NCI-H1436 (cell line): ENCODE measurements around the gene STX12.
"Not testable (repeated sequence)": the region's sequence is repeated elsewhere in the genome, so short reads cannot be mapped to it uniquely, and the experiment has no call there.

Experiments
- DNase-seq: peaks from one replicate; lab custom pipeline; 2025; lab: John Stamatoyannopoulos, UW

The STX12 gene

DNA sequence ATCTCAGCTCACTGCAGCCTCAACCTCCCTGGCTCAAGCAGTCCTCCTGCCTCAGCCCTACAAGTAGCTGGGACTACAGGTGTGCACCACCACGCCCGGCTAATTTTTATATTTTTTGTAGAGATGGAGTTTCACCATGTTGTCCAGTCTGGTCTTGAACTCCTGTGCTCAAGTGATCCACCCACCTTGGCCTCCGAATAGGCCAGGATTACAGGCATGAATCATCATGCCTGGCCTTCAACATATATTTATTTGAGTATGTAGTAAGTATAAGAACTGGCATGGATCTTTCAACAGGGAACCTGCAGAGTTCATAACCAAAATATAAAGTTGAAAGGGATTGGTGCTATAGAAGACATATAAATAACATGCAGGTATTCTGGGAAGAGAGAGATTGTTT is 2.3 kb downstream of the STX12 start:
- not testable (repeated sequence) for DNase-seq

DNA sequence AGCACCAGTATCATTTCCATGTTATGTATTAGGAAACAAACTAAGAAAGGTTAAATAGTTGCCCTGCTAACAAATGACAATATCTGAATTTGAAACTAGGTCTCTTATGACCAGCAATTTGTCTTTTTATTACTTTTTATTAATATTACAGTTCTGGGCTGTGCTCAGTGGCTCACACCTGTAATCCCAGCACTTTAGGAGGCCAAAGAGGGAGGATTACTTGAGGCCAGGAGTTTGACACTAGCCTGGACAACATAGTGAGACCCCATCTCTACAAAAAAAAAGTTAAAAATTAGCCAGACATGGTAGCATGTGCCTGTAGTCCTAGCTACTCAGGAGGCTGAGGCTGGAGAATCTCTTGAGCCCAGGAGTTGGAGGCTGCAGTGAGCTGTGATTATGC is 3.3 kb downstream of the STX12 start:
- DNase-seq, result not testable (repeated sequence)

DNA sequence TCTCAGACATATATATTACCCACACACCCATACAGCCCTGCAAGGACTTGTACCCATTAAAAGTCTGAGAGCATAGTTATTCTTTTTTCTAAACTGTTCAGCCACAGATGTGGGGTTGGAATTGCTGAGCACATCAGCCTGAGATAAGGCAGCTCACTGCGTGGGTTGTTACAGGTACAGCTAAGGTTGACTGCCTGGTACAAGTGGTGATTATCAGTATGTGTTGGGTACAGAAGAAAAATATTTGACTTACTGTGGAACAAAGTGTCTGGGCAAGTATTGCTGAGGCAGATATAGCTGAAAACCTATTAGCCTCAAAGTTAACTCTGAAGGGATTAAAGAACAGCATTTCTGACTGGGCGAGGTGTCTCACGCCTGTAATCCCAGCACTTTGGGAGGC is 5.0 kb downstream of the STX12 start:
- no peak for DNase-seq

DNA sequence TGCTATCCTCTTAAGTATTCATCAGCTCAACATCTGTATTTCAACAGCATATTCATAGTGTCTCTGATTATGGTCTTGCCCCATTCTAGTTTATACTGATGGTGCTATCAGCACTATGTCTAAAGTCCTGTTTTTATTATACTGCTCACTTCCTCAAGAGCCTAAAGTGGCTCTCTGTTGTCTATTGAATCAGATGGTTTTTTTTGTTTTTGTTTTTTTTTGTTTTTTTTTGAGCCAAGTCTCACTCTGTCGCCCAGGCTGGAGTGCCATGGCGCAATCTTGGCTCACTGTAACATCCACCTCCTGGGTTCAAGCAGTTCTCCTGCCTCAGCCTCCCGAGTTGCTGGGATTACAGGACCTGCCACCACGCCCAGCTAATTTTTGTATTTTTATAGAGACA is 6.1 kb downstream of the STX12 start:
- DNase-seq, result no peak

DNA sequence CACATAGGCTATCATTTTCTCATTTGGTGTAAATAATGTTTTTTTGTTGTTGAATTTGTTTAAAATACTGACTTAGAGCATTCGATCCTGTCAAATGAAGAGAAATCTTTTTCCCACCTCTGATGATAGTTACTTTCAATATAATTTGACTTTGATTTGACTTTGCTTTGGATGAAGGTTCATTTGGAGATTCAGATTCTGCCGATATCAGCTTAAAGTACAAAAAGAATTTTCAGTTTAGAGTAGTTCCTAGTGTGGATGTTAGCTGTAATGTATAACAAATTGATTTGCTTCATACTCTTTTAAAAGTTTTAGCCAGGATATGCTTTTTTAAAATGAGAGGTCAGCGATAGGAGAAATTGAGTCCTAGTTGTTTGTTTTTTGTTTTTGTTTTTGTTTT is 9.9 kb downstream of the STX12 start:
- no peak for DNase-seq

DNA sequence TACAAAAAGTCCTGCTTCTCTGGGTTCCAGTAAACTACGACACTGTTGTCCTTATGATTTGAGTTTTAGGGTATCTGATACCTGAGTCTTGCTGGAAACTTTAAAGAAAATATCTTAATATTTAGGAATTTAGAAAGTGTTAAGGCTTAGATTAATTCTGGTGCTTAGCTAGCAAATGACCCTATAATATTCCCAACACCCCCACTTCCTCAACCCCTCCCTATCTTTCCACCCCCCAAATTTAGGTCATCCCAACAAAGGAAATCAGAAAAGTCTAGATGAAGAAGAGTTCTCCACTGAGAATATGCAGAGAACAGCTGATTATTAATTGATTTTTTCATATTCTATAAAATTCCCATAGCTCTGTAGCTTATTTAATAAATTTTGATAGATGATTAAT is 11.7 kb downstream of the STX12 start:
- DNase-seq, result no peak

DNA sequence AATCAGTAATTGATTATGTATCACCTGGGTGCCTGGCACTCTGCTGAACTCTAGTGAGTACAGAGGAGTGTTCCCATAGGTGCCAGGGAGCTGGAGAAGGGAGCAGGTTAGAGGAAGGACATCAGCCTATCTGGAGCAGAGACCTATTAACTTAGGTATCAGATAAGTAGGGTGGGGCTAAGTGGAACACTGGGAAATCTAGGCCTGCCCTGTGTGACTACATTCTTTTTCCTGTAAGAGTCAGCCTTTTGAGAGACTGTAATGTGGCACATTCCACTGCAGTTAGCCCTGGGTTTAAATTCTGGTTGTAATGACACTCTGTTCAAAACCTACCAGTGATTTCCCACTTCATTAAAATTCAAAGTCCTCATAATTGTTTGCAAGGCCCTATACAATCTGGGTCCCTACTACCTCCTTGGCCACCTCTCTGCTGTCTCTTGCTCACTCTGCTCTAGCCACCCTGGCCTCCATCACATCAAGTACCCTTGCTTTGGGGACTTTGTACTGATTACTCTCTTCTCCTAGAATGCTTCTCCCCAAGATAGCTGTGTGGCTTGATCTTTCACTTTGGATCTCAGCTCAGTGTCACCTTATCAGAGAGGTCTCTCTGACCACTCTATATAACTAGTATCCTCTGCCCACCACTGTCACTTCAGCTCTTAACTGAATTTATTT is 12.9 kb downstream of the STX12 start:
- no peak for DNase-seq

DNA sequence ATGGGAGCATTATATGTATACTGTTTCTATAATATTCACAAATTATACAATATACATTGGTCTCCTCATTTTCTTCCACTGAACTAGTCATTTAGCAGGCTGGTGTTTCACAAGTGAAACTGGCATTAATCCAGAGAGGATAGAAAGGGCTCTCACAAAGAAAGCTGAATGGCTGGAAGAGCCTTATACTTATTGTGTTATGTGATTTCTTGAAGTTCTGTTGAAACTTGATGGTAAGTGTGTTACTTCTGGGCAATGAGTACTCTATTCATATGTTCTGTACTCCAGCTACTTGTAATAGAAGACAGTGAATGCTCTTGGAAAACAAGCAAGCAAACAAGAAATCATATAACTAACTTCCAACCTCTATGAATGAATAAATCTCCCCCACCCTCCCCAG is 14.9 kb downstream of the STX12 start:
- no peak for DNase-seq

DNA sequence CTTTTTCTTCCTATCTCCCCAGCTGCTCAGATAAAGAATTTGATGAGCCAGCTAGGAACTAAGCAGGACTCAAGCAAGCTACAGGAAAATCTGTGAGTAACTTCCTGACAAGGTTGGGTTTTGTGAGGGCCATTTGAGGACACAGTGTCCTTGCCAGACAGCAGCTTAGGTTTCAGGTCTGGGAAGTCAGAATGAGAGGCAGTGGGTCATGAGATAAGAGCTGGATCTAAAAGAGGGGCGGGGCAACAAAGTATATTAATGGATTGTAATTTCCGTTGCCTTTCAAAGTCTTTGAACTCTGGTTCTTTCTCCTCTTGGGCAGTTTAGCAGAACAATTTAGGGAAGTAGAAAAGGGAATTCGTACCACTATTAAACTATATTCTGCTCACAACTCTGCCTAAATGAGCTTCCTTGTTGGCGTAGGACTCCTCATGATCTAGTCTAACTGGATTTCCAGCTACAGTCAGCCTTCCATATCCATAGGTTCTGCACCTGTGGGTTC is 16.6 kb downstream of the STX12 start:
- DNase-seq, result no peak

DNA sequence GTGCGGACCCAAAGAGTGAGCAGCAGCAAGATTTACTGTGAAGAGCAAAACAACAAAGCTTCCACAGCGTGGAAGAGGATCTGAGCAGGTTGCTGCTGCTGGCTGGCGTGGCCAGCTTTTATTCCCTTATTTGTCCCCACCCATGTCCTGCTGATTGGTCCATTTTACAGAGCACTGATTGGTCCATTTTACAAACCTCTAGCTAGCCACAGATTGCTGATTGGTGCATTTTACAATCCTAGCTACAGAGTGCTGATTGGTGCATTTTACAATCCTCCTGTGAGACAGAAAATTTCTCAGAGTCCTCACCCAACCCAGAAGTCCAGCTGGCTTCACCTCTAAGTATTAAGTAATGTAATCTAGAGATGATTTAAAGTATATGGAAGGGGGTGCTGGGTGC is 17.3 kb downstream of the STX12 start:
- not testable (repeated sequence) for DNase-seq

DNA sequence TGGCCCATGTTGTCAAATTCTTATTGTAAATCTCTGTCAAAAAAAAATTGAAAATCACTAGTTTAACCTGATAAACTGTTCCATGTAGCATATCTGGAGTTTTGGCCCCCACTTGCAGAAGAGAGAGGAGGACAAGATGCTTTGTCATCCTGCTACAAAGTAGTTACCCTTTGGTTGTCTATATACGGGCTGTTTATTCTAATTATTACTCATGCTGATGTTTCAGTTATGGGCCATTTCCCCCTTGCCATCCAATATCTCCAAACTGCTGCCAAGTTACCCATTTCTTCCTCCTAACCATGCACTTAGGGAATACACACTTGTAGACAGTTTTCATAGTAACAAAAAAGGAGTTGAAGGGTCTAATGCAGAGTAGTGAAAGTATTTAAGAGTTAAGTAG is 22.6 kb downstream of the STX12 start:
- no peak for DNase-seq

DNA sequence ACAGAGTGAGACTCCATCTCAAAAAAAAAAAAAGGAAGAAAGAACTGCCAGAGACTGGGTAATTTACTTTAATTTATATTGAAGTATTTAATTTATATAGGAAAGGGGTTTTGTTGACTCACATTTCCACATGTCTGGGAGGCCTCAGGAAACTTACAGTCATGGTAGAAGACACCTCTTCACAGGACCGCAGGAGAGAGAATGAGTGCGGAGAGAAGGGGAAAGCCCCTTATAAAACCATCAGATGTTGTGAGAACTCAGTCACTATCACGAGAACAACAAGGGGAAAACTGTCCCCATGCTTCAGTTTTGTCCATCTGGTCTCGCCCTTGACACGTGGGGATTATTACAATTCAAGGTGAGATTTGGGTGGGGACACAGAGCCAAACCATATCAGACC is 31.8 kb downstream of the STX12 start:
- no peak for DNase-seq

DNA sequence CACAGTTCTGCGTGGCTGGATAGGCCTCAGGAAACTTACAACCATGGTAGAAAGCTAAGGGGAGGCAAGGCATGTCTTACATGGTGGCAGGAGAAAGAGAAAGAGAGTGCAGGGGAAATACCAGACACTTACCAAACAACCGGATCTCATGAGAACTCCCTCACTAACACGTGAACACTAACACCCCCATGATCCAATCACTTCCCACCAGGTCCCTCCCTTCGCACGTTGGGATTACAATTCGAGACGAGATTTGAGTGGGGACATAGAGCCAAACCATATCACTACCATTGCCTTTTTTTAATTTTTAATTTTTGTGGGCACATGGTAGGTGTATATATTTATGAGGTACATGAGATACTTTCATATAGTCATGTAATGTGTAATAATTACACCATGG is 33.7 kb downstream of the STX12 start:
- DNase-seq, result no peak

DNA sequence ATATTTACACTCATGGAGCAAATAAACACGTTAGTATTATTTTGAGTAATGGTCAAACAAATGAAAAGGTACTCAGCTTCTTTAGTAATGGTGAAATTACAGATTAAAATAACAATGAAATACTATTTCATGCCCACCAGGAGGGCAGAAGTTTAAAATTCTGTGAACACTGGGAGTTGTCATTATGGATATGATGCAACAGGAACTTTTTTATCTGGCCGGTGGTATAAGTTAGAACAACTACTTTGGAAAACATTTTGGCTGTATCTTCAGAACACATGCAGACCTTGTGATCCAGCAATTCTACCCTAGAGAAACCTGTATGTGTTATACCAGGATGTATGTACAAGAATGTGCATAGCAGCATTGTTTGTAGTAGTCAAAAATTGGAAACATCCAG is 34.4 kb downstream of the STX12 start:
- DNase-seq, result no peak

DNA sequence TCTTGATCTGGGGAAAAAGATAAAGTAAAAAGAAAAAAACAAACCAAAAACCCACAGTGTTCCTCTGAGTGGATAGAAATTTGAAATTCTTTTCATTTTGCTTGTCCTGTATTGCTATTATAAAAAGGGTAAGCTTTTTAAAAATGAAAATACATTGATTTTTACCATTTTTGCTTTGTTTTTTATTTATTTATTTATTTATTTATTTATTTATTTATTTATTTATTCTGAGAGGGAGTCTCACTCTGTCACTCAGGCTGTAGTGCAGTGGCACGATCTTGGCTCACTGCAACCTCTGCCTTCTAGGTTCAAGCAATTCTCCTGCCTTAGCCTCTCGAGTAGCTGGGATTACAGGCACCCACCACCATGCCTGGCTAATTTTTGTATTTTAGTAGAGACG is 35.1 kb downstream of the STX12 start:
- not testable (repeated sequence) for DNase-seq

DNA sequence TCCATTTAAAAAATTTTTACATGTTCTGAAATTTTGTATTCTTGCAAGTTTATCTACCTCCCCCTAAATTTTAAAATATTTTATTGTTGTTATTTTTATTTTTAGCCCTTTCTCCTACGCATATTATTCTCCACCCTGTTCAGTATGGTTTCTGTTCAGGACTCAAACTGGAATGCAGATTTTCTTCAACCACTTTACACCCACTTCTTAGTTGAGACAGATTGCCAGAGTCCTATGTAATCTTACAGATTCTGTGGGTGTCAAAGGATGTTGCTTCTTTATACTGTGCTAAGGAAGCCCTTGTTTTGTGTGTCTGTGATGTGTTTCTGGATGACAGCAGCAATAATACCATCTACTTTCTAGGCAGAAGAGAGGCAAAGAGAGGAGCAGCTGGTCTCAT is 36.9 kb downstream of the STX12 start:
- no peak for DNase-seq

DNA sequence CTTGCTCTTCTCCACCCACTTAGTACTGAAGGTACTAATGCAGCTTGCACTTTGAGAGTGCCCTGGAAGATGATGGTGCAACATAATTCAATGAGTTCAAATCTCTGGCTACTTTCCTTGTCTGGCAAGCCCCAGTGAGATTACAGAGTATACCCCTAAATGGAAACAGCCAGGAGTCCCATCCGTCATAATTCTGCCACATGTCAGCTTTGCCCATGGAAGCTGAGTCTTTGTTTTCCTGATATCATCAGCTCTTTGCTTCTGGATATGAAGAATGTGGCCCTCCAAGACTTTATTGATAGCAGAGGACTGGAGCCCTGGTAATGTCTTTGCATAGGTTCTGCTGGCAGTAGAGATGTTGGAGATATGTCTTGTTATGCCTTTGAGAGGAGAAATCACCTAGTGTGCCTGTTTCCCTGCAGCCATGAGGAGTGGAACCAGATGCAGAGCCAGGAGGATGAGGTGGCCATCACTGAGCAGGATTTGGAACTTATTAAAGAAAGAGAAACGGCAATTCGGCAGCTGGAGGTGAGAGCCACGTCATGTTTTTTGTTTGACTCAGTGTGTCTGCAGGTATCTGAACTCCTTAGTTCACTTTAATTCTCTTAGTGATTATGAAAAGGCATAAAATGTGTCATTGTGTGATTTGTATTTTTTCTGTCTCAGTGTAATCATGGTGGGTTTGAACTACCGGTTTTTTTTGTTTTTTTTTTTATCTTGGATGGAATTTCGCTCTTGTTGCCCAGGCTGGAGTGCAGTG is 38.9 kb downstream of the STX12 start:
- no peak for DNase-seq

DNA sequence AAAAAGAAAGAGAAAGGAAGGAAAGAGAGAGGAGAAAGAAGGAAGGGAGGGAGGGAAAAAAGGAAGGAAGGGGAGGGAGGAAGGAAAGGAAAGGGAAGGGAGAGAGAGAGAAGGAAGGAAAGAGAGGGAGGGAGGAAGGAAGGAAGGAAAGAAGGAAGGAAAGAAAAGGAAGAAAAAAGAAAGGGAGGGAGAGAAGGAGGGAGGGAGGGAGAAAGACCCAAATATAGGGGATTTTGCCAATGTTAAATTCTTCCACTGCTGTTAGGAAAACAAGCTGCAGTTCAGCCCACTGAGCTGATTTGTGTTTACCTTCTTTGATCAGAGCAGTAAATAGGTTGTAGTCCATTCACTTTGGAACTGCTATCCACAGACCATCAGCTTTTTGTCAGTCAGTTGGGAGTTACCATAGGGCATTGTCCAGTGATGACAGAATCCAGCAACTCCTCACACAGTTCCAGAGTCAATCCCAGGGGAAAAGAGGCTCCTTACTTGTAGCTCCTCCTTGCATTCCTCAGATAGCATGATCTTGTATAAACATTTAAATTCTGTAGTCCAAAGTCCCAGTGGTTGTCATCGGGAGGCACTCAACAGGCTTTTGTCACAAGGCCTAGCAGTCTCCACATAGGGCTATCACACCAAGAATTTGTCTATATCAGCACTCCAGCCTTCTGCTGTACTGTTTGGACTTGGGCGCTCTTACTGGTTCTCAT is 44.1 kb downstream of the STX12 start:
- no peak for DNase-seq

DNA sequence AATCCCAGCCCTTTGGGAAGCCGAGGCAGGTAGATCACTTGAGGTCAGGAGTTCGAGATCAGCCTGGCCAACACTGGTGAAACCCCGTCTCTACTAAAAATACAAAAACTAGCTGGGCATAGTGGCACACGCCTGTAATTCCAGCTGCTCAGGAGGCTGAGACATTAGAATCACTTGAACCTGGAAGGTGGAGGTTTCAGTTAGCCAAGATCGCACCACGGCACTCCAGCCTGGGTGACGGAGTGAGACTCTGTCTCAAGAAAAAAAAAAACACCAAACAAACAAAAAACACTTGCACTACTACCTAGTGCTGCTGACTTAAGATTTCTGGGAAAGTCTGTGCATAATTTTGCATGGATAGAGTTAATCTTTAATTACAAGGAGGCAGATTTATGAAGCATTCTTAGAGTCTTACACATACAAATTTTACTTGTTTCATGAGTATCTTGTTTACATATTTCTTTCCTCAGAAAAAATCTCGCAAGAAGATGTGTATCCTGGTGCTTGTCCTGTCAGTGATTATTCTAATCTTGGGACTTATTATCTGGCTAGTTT is 48.8 kb downstream of the STX12 start:
- DNase-seq, result no peak

DNA sequence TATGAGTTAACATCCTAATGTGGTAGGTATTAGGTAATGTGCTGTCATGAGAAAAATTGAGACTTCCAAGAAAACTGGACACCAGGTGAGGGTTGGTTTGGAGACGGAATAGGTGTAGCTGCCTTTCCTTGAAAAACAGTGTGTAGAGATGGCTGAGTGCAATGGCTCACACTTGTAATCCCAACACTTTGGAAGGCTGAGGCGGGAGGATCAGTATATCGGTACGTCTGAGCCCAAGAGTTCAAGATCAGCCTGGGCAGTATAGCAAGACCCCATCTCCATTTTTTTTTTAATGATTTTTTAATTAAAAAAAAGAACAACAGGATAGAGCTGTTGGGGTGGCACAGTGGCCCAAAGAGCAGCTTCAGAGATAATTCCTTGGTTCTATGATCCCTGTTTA is 50.8 kb downstream of the STX12 start:
- DNase-seq, result no peak

DNA sequence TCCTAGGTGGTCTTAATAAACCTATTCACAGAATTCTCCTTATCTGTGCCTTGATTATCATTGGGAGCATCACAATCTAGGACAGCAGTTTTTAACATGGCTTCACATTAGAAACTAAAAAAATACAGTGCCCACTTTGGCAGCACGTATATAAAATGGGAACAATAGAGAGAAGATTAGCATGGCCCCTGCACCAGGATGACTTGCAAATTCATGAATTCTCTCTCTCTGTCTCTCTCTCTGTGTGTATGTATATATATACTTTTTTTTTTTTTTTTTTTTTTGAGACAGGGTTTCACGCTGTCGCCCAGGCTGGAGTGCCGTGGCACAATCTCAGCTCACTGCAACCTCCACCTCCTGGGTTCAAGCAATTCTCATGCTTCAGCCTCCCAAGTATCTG is 51.4 kb downstream of the STX12 start:
- DNase-seq, result no peak

DNA sequence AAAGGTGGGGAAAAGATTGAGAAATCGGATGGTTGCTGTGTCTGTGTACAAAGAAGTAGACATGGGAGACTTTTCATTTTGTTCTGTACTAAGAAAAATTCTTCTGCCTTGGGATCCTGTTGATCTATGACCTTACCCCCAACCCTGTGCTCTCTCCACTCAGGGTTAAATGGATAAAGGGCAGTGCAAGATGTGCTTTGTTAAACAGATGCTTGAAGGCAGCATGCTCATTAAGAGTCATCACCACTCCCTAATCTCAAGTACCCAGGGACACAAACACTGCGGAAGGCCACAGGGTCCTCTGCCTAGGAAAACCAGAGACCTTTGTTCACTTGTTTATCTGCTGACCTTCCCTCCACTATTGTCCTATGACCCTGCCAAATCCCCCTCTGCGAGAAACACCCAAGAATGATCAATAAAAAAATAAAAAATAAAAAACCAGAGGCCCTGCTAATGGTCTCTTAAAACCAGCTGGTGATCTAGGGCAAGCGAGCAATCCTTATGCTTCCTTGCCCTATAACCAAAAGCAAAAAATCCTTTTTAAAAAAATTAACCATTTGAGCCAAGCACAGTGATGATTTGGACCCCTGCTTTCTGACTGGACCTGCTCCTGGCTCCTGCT is 56.4 kb downstream of the STX12 start:
- not testable (repeated sequence) for DNase-seq
